Heart right ventricle (tissue), 16 donors: ENCODE data around the gene NTPCR. TPM values are rescaled to one million over a fixed set of nuclear protein-coding genes. Genes with fewer than 3 reads are reported as not detected.

Experiments
- ATAC-seq, 8 donors: fragments of 200-7000 bp; cut with Tn5 transposase; one replicate each; pipeline ENCODE4 v1.9.1; 2020; ENCODE audit warnings: mild to moderate bottlenecking in 8 of 8, moderate library complexity in 8 of 8, moderate number of reproducible peaks in 1 of 8
- DNase-seq, 2 donors: peaks; one replicate each; pipeline ENCODE4 v3.0.0-alpha.2; 2020
- H3K27ac ChIP-seq, 10 donors: fragments of 200-600 bp; sonication (generic) in 2 of 10; one replicate each; pipeline versions ENCODE4 v1.5.0 to v1.8.0; 2020 to 2022; ENCODE audit warnings: mild to moderate bottlenecking in 3 of 10
- H3K27me3 ChIP-seq, 7 donors: fragments of 200-600 bp; one replicate each; pipeline ENCODE4 v1.8.0; 2021 to 2022; ENCODE audit warnings: mild to moderate bottlenecking in 2 of 7
- H3K36me3 ChIP-seq, 9 donors: fragments of 200-600 bp; sonication (generic) in 1 of 9; one replicate each; pipeline versions ENCODE4 v1.5.0 to v1.8.0; 2020 to 2022; ENCODE audit warnings: mild to moderate bottlenecking in 2 of 9
- H3K4me1 ChIP-seq, 9 donors: fragments of 200-600 bp; sonication (generic) in 1 of 9; one replicate each; pipeline versions ENCODE4 v1.5.0 to v1.8.0; 2020 to 2022; ENCODE audit warnings: mild to moderate bottlenecking in 4 of 9
- H3K4me3 ChIP-seq, 10 donors: fragments of 200-600 bp; sonication (generic) in 2 of 10; one replicate each; pipeline versions ENCODE4 v1.5.0 to v1.8.0; 2020 to 2022; ENCODE audit warnings: mild to moderate bottlenecking in 7 of 10, moderate library complexity in 2 of 10
- H3K9me3 ChIP-seq, 11 donors: fragments of 200-600 bp in 10 of 11; sonication (generic) in 2 of 11; one replicate each; pipeline versions ENCODE4 v1.5.0 to v1.8.0; 2013 to 2022; ENCODE audit warnings: mild to moderate bottlenecking in 2 of 11, control low read depth in 1 of 11, moderate library complexity in 1 of 11
- CTCF ChIP-seq, 9 donors: fragments of 200-600 bp; sonication (generic) in 2 of 9; IDR thresholded peaks; one replicate each; pipeline versions ENCODE4 v1.5.0 to v1.8.0; 2021 to 2022; ENCODE audit warnings: antibody characterized with exemption in 9 of 9, mild to moderate bottlenecking in 5 of 9, moderate library complexity in 1 of 9
- WGBS, 2 donors: extraction: QIAGEN DNeasy Blood & Tissue Kit; methylation state at CpG; one replicate each; pipeline ENCODE4 v1.1.7; 2013; ENCODE audit warnings: inconsistent platforms in 1 of 2; 5-methylcytosine and 5-hydroxymethylcytosine counted together
- intact Hi-C, 10 donors: fragments of 100-400 bp; cut with DNase I; formaldehyde crosslinking; loops; one replicate each; pipeline versions ENCODE4 v1.11.1 to v1.14.2; 2022
- polyA plus RNA-seq, 2 donors: library from polyadenylated mRNA; stranded (reverse); fragments of 200-250 nt; gene quantifications; one replicate each; pipeline ENCODE4 v1.2.3, GENCODE V29; 2013
- total RNA-seq, 10 donors: library from RNA; stranded (reverse); fragmentation: NEBNext Ultra II Directional in 3 of 10; extraction: Animal tissue kit (Norgen Biotek cat#: 25700) in 3 of 10; gene quantifications; one replicate each; pipeline versions ENCODE4 v1.2.1 to v1.2.4, GENCODE V29; 2021 to 2023
- donor health status: Arrhythmogenic right ventricular cardiomyopathy.
- donor health status: ischemic (EF 13 %, LVEDD 7.1; RV severe dilation, severe dysfunction).
- donor health status: healthy with polysubstance abuse.
- donor health status: DM: no; HTN: yes; CAD: no.
- donor health status: DM: no; HTN: no; CAD: no.
- donor health status: ischemic (EF 25% LVEDD 6.9; RV normal size, moderate dysfunction).
- donor health status: ischemic (EF 25% LVEDD 5.7; RV mildly dilated, moderate dysfunction).
- donor health status: healthy.
- donor health status: DM: yes; HTN: yes; CAD: no.
- donor health status: Ischemic cardiomyopathy.
- donor health status: ischemic (EF 35%, LVEDD 5.7; RV mildly dilated, moderate dysfunction).
- donor health status: nonischemic (EF 11% LVEDD 7.7; RV severe dilation, severe dysfunction).
- donor health status: DM: yes; HTN: yes; CAD: no.
- donor health status: PGD.
- donor health status: ischemic (EF 29% LVEDD 5.4; RV normal size, mild dysfunction).
- donor health status: nonischemic (EF 23%, LVEDD 6.1; RV moderate dilation, normal function).

Gene NTPCR
- total and polyA plus RNA-seq, 12 donors, result 51.2 to 88.4 (median 56.8) TPM

- ATAC-seq (no peak), DNase-seq (no peak)
- H3K4me3 ChIP-seq, result no peak overlapping the region
- intact Hi-C loops, result loop anchor here in 3 of 10 donors (10.0 kb wide), 1 partner anchor 321 kb away; the partner anchor contains the start of gene SIPA1L2 (in 3 of the 3)
- H3K27me3 ChIP-seq, result no peaks in the 10 kb centered on the region
- H3K27ac ChIP-seq, result no peak overlapping the region
- H3K9me3 ChIP-seq, result peaks cover 0 to 16% (median 6%) of the 10 kb centered on the region in 11 donors
- 96% methylated on average over 6 of the region's 6 CpGs for WGBS, 2 donors
- no peak for TF ChIP-seq CTCF (IDR thresholded peaks at IDR 0.05)
- H3K4me1 ChIP-seq, result peaks cover 0 to 24% (median 14%) of the 10 kb centered on the region in 9 donors
- H3K36me3 ChIP-seq, result peaks cover 0 to 48% (median 28%) of the 10 kb centered on the region in 9 donors
Observed at GRCh38 chr1:232956081-232956480, 5.7 kb downstream of the NTPCR start.

GRCh38 chr1:232958067-232958466 lies 7.7 kb downstream of the NTPCR start:
- TF ChIP-seq CTCF (IDR thresholded peaks at IDR 0.05), result no peak
- intact Hi-C loops, result loop anchor here in 3 of 10 donors (10.0 kb wide), 1 partner anchor 323 kb away; the partner anchor contains the start of gene SIPA1L2 (in 3 of the 3)
- Histone ChIP-seq H3K4me1 (peaks cover 0 to 17% (median 10%) of the 10 kb centered on the region in 9 donors), H3K9me3 (peaks cover 0 to 16% (median 6%) of the 10 kb centered on the region in 11 donors), H3K36me3 (peaks cover 0 to 53% (median 28%) of the 10 kb centered on the region in 9 donors), H3K27ac (no peak overlapping the region), H3K27me3 (no peaks in the 10 kb centered on the region), H3K4me3 (no peak overlapping the region)
- no peak for DNase-seq
- no peak for ATAC-seq
- 100% methylated on average over 1 of the region's 1 CpG for WGBS, 2 donors

GRCh38 chr1:232962761-232963745 lies 12.6 kb downstream of the NTPCR start:
- Histone ChIP-seq H3K4me1 (peaks cover 3 to 57% (median 24%) of the 10 kb centered on the region in 9 donors), H3K9me3 (peaks cover 0 to 10% (median 3%) of the 10 kb centered on the region in 11 donors), H3K4me3 (peak overlapping the region in 3 of 10 donors; percentile 7 to 13 (median 10)), H3K27me3 (no peaks in the 10 kb centered on the region), H3K36me3 (peaks cover 0 to 42% (median 15%) of the 10 kb centered on the region in 9 donors), H3K27ac (peak overlapping the region in 9 of 10 donors; percentile 22 to 80 (median 47))
- no peak for DNase-seq
- ATAC-seq, result peak in 7 of 8 donors; percentile 30 to 76 (median 71)
- no peak for TF ChIP-seq CTCF (IDR thresholded peaks at IDR 0.05)
- 43 to 59% methylated on average over 10 of the region's 10 CpGs for WGBS, 2 donors
- intact Hi-C loops, result no loop called here

DNA sequence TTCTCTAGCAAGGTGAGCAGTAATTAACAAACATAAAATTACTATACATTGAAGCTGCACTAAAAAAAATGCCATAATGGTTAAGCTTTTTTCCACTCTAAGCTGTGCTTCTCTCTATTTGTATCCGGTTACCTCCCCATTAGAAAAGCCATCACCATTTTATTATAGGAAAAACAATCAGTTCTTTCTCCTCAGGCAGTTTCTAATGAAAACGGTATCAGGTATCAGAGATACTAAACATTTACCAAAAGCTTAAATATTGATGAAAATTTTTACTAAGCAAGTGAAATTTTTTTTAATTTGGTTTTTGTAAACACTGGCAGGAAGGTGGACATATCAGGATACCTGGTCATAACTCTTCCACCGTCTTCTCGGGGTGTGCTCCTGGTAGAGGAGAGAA lies 14.2 kb downstream of the NTPCR start:
- H3K9me3 ChIP-seq, result no peaks in the 10 kb centered on the region
- no peak for TF ChIP-seq CTCF (IDR thresholded peaks at IDR 0.05)
- WGBS, 2 donors, result 94 to 98% methylated on average over 4 of the region's 4 CpGs
- no peak for DNase-seq
- peaks cover 3 to 72% (median 35%) of the 10 kb centered on the region in 9 donors for H3K4me1 ChIP-seq
- intact Hi-C loops, result no loop called here
- no peak overlapping the region for H3K4me3 ChIP-seq
- peaks cover 0 to 32% (median under 1%) of the 10 kb centered on the region in 9 donors for H3K36me3 ChIP-seq
- no peak for ATAC-seq
- peak overlapping the region in 1 of 10 donors; percentile 23 for H3K27ac ChIP-seq
- H3K27me3 ChIP-seq, result no peaks in the 10 kb centered on the region
